NCI-H2107 treated with DMSO at 0.1 percent for 48 hours (cell line): ENCODE results near the gene FYTTD1.

Experiments used
- DNase-seq: peaks from one replicate; lab custom pipeline; 2025; ENCODE audit not compliant: unreplicated experiment; lab: John Stamatoyannopoulos, UW

Gene FYTTD1

DNA sequence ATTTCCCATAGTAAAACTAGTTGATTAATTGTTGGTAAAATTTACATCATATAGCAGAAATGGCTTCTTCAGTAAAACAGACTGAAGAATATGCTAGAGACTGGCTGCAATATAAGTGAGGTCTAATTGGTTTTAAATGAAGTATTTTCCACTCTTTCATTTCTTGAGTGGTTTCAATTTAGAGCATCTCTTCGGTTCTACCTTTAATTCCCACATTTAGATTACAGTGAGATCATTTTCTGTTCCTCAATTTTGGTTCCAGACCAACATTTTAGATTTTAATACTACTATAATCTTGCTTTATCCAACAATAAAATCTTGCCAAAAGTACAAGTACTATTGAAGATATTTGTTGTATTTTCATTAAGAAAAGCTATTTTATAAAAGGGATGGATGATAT, 40.4 kb downstream of the FYTTD1 start:
- DNase-seq = no peak

DNA sequence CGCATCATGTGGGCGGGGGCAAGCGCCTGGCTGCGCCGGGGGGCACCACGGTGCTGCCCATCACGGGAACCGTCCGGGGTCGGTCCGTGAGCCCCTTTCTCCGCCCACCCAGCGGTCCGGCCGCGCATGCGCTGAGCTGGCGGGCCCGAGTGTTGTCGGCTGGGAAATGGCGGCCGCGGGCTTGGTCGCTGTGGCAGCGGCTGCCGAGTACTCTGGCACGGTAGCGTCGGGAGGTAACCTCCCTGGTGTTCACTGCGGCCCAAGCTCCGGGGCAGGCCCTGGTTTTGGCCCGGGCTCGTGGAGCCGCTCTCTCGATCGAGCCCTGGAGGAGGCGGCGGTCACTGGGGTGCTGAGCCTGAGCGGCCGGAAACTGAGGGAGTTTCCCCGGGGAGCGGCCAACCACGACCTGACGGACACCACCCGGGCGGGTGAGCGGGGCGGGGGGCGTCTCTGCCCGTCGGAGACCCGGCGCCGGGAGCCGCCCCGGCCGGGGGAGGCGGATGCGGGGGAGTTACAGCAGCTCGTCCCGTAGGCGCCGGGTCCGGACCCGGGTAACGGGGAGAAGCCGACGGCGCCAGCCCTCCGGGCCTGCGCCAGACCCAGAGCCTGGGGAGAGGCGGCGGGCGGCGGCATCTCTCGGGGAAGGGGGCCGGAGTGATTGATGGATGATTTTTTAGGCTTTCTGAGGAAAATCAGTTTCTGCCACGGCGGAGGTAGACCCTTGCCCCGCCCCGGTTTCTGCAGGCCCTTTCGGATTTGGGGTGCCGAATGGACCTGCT, 41.6 kb downstream of the FYTTD1 start, which contains the start of gene LRCH3:
TSS of gene LRCH3 (plus strand) at position 142 of the 779 bp plus-strand sequence. CDS start at position 167, 25 bp downstream.
- DNase-seq = peak; percentile 85

DNA sequence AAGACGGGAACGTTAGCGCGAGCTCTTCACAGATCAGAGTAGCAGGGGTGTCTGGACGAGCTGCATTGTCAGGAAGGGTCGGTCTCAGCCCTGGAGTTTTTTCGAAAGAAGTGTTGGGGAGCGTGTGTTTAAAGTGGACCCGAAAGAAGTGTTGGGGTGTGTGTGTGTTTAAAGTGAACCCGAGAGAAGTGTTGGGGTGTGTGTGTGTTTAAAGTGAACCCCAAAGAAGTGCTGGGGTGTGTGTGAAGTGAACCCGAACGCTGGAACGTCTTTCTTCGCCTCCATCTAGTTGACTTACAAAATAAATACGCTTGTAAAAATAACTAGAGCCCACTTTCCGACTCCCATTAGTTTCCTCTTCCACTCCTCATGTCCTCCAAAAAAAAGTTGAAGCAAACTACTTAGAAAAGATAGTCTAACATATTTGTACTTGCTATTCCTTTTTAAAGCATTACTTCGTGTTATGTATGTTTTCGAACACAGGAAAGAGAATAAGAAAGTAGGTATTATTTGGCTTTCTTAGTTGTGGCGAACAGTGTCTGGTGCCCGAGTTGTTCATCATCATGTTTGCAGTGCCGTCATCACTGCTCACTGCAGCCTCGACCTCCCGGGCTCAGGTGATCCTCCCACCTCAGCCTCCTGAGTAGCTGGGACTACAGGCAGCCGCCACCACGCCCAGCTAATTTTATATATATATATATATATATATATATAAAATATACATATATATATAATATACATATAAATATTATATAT, 42.4 kb downstream of the FYTTD1 start:
- peak; percentile 40 for DNase-seq

DNA sequence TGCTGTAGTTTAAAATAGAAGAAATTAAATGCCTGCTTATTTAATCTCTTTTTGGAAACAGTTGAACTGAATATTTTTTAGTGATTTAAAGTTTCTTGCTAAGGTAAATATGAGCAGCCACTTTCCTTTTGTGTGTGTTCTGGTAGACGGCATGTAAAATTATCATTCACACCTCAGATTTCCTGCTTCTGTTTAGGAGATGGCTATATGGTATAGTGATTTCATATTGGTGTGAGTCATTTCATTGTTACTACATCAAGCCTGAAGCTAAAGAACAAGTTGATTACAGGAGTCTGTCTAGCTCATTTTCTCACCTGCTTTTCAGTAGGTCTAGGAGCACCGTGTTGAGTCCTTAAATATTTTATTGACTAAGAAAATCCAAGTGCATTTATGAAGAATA, 43.6 kb downstream of the FYTTD1 start:
- DNase-seq = peak; percentile 79

DNA sequence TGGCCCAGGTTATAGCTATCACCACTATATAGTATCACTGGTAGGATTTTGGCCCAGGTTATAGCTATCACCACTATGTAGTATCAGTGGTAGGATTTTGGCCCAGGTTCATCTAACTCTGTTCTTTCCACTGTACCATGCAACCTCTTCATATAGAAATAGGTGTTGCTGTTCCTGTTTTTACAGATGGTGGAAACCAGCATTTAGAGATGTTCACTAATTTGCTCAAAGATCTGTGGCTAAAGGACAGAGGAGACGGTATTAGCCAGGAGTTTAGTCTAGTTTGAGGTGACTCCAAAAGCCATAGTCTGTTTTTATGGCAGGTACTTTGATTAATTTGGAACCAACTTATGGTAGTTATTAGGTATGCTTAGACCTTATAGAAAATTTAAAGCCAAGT, 44.4 kb downstream of the FYTTD1 start:
- DNase-seq = no peak

DNA sequence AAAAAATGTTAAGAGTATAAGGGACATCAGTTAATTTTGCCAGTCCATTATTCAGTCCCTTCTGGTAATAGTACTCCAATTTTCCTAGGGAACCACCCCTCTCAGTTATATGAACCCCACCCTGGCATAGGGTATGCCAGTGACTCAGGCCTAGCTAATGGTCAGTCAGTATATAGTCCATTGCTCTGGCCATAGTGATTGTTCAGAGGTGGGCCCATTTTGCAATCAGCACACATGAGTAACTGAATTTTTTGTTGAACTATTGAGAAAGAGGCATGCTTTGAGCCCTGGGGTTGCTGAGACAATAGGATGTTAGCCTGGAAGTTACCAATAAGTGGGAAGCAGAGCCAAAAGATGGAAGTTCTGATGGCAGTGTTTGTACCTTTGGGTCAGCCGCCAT, 45.5 kb downstream of the FYTTD1 start:
- DNase-seq = no peak

DNA sequence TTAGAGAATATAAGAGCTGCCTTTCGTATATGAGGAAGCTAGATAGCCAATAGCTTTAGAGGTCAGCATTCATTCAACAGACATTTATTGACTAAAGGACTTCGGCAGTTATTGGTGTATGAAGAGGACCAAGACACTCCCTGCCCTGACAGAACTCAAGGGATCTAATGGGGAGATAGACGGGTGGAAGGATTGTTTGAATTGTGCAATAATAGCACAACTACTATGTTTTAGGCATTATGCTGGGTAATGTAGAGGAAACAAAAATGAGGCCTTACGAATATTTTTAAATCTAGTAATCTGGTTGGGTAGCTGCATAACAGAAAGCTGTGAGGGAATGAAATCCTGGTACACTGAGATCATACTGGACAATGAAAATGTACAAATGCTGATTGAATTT, 46.4 kb downstream of the FYTTD1 start:
- DNase-seq = no peak

DNA sequence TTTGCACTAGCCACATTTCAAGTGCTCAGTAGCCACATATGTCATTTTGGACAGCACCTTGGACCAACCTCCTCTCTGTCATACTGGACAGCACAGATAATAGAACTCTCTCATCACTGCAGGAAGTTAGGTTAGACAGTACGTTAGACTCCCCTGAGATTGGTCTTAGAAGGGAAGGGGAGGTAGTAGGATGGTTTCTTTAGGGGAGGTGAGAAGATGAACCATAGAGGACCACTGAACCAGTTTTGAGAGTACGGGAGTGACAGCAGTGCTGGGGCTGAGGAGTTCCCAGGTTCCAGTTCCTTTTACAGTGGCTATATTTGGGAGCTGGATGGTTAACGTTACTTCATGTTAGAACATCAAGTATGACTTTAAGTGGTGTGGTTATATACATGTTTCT, 49.2 kb downstream of the FYTTD1 start:
- no peak for DNase-seq

DNA sequence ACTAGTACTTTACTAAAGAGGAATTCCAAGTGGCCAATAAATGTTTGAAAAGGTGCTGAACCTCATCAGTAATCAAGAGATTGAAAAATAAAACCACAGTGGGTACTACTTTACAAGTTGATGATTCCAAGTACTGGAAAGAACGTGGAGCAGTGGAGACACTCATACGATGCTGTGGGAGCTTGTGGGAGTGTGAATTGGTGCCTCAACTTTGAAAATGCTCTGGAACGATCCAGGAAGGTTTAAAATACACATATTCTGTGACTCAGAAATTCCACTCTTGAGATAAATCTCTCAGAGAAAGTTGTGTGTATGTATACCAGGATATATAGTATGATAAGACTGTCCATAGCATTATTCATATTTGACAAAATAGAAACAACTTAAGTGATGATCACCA, 50.7 kb downstream of the FYTTD1 start:
- DNase-seq = no peak

DNA sequence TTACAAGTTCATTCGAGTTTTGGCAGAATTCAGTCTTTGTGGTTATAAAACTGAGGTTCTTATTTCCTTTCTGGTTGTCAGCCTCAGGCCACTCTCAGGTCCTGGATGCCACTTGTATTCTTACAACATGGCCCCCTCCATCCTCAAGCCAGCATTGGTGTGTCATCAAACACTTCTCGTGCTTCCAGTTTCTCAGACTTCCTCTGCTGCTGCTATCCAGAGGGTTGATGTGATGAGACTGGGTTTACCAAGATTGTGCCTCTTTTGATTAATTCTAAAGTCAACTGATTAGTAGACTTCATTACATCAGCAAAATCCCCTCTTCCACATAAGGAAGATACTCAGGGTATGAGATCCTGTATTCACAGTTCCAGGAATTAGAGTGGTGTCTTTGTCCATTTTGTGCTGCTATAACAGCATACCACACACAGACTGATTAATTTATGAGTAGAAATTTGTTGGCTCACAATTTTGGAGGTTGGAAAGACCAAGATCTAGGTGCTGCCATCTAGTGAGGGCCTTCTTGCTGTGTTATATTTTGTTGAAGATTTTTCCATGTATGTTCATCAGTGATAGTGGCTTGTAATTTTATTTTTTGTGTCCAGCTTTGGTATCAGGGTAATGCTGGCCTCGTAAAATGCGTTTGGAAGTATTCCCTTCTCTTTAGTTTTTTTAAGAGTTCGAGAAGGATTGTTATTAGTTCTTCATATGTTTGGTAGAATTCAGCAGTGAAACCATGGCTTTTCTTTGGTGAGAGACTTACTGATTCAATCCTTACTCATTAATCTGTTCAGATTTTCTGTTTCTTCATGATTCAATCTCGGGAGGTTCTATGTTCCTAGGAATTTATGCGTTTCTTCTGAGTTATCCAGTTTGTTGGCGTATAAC, 52.5 kb downstream of the FYTTD1 start:
- no peak for DNase-seq

DNA sequence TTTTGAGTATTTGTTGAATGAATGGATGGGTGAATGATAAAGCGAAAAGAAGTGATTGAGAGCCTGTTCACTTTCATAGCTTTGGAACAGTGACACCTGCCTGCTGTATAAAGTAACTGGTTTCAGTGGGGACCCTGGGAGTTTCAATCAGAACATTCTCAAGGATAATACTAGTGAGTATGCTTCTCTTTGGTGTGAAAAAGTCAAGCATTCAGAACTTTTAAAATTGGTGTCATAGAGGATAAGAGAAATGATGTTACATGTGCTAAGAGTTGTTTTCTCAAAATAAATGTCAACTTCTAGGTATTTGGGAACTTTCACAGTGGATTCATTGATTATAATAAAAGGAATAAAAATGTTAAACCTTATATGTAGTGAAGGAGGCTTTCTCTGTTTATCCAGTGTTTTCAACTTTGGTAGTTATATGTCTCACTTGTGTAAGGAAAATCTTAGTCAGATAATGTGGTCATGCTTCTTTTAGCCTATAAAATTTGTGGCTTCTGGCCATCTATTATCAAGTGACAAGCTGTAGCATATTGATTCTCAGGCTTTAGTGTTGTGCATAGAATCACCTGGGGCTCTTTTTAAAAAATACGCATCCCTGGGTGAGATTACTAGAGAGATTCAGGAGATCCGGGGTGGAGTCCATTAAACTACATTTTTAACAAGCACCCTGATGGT, 53.2 kb downstream of the FYTTD1 start:
- no peak for DNase-seq

DNA sequence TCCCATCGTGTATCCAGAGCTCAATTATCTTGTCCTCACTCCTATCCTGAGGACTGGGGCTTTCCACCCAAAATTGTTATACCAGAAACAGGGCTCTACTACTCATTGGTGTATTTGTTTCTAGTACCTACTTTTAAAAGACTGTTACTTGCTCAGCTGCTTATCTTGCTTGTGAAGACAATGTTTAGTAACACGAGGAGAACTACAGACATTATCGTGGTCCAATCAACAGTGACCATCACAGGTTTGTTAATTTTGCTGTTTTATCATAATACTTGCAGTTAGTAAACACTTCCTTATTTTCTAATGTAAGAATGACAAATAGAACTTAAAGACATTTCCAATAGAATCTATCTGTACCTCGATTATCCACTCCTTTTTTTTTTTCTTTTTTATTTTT, 54.8 kb downstream of the FYTTD1 start:
- no peak for DNase-seq

DNA sequence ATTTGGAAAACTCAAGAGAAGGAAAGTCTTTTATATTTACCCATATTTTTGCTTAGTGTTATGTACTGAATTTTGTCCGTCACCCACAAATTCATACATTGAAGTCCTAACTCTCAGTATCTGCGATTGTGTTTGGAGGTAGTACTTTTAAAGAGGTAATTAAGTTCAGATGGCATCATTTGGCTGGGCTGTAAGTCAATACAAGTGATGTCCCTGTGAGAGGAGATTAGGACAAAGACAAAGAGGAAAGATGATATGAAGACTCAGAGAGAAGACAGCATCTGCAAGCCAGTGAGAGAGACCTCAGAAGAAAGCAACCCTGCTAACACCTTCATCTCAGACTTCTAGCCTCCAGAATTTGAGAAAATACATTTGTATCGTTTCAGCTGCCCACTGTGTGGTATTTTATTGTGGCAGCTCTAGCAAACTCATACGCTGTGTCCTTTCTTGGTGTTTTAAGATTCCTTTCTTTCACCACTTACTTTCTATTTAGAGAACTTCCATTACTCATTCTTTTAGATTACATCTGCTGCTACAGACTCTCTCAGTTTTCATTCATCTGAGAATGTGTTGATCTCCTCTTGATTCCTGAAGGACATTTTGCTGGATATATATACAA, 58.4 kb downstream of the FYTTD1 start:
- no peak for DNase-seq

DNA sequence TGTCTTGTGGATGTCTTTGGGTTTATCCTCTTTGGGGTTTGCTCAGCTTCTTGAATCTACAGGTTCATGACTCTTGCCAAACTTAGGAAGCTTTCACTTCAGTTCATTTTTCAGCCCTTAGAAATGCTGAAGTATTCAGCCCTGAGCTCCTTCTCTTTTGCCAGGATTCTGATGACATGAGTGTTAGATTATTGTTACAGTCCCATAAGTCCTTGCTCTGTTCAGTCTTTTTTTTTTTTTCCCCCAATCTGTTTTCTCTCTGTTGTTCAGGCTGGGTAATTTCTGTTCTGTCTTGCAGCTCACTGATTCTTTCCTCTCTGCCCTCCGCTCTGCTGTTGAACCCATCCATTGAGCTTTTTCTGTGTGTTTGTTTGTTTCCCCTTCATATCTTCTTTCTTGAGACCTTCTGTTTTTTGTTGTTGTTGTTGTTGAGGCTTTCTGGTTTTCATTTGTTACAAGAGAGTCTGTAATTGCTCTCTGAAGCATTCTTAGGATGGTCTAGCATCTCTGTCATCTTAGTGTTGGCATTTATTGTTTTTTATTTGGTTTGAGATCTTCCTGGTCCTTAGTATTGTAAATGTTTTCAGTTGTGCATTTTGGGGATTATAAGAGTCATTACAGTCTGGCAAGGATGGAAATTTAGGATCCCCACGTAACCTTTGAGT, 59.8 kb downstream of the FYTTD1 start:
- no peak for DNase-seq

DNA sequence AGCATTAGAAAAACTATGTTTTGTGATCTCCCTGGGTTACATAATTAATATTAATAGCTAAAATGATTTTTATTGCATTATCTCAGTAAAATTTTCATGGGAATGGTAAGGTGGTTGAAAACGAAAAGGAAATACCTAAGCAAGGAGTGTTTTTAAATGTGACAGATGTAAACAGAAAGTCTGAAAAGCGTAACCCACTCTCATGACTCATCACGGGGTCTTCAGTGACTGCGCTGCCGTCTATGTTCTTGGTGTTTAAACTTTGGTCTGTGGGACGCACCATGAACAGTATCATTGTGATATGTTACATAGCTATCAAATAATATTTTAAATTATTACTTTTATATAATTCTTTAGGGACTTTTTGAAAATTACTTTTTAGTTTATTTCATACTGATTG, 61.2 kb downstream of the FYTTD1 start:
- DNase-seq = no peak

DNA sequence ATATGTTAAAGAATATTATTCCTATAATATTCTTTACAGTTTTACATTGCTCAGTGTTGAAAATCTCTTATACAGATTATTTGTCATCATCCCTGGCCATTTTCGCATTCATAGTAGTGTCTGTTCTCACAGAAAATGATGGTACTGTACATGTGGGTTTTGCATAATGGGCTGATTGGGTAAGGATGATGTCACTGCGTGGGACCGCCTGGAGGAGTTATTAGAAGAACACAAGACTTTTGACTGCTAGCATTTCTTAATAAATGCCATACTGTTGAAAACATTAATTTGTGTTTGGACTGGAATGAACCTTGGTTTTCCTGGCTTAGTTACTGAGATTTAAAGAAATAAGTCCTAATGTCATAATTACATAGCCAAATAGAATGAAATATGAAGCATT, 61.7 kb downstream of the FYTTD1 start:
- no peak for DNase-seq

DNA sequence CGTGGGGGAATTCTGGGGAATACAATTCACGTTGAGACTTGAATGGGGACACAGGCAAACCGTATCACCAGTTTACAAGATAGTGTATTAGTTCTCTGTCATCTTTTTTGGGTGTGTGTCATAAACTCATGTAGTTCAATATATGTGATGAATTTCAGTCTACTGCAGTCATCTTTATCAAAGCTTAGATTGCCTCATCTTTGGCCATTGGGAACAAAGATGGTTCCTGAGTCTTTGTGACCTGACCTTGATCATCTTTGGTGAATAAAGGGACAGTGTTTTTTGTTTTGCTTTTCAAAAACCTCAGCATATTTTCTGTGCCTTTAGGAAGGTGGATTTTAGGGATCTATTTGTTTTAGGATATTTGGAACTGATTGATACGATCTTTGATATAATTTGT, 64.7 kb downstream of the FYTTD1 start:
- DNase-seq = no peak

DNA sequence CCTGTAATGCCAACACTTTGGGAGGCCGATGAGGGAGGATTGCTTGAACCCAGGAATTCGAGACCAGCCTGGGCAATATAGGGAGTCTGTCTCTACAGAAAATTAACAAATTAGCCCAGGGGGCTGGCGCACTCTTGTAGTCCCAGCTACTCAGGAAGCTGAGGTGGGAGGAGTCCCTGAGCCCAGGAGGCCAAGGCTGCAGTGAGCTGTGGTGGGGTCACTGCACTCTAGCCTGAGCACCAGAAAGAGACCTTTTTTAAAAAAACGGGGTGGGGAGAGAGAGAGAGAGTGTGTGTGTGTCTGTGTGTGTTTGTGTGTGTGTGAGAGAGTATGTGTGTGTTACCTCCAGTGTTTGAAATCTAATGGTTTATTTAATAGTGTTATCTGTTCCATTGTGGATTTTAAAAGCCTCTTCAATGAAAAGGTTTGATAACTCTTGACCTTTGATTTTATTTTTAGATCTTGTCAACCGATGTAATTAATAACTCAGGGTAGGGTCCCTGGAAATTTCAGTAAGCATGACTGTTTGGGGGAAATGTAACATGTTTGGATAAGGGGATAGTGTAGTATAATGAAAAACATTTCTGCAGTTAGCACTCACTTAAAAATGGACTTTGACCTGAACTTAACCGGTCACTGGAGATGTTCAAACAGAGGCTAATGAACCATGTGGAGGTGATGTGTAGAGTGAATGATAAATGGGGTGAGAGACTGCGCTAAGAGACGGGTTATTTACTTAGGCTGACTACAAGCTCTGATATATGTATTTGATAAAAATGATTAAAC, 71.1 kb downstream of the FYTTD1 start:
- no peak for DNase-seq

DNA sequence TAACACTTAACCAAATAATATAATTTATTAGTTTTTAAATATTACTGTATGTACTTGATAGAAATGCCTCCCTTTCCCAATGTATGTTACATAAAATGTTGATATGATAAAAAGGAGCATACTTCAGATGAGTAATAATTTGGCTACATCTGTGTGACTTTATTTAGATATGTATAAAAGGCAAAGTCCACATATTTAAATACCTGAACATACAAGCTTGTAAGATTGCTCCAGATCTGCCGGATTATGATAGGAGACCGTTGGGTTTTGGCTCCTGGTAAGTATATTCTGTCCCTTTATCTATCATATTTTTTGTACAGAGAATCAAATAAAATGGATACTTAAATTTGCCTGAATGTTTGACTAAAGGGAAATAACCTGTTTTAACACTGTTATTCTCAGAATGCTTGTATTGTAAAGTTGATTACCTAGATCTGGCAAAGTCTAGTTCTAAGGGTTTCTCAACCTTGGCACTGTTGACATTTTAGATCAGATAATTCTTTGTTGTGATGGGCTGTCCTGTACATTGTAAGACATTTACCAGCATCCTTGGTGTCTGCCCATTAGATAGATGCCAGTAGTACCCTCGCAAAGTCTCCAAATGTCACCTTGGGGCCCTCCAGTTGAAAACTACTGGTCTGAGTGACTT, 79.8 kb downstream of the FYTTD1 start:
- DNase-seq = no peak
